HepG2 (cell line): ENCODE results near the gene C12orf43. TPM values are rescaled to one million over a fixed set of nuclear protein-coding genes. Genes with fewer than 3 reads are reported as not detected.

Experiments used
- ATAC-seq: fragments of 200-7000 bp; cut with Tn5 transposase; 3 replicates; pipeline ENCODE4 v1.9.1; 2020; ENCODE audit warnings: mild to moderate bottlenecking, moderate library complexity
- BruUV-seq: library from RNA; stranded (reverse); fragments of 400-500 nt; replicated peaks from 2 replicates; lab custom pipeline; 2021; lab: Mats Ljungman, UMichigan
- CTCF ChIA-PET: fragments of 300-600 bp; formaldehyde crosslinking; extraction: SDS; loops from one replicate; lab custom pipeline; 2021; ENCODE audit warnings: low total read pairs, inconsistent platforms, low intra/inter-chr PET ratio; lab: Yijun Ruan, JAX
- POLR2A ChIA-PET: fragments of 350-600 bp; sonication (Branson Sonifier 250); formaldehyde crosslinking; loops from one replicate; lab custom pipeline; 2020; ENCODE audit warnings: antibody characterized with exemption, inconsistent platforms; lab: Yijun Ruan, JAX
- DNase-seq: peaks from one replicate; pipeline ENCODE4 v3.0.0-alpha.2; 2015; ENCODE audit warnings: low spot score
- FAIRE-seq: peaks from 3 replicates; lab custom pipeline; 2011; peaks lifted over from hg19 to GRCh38; lab: Jason Lieb, UNC
- H2AFZ ChIP-seq: one replicate; pipeline ENCODE4 v1.6.1; 2011; ENCODE audit warnings: low read length, inconsistent platforms
- H3K27ac ChIP-seq: fragments of 300-600 bp; 3 replicates; pipeline ENCODE4 v1.8.0; 2011; ENCODE audit warnings: mixed run types, mild to moderate bottlenecking, mixed read lengths, low read length, inconsistent platforms; ENCODE audit not compliant: insufficient read depth; ENCODE audit errors: extremely low read length
- H3K27me3 ChIP-seq, 2 experiments: fragments of 200-600 bp in 1 of 2; 2 replicates in 1 of 2; 3 replicates in 1 of 2; pipeline versions ENCODE4 v1.6.0 to v1.8.0; 2011; ENCODE audit warnings: low read length in 2 of 2, mild to moderate bottlenecking in 2 of 2, moderate library complexity in 2 of 2, inconsistent platforms in 1 of 2; ENCODE audit not compliant: insufficient read depth in 2 of 2, control insufficient read depth in 1 of 2
- H3K36me3 ChIP-seq, 2 experiments: fragments of 200-600 bp in 1 of 2; replicated peaks in 1 of 2; 2 replicates in 1 of 2; 3 replicates in 1 of 2; pipeline versions ENCODE4 v1.5.1 to v1.8.0; 2011; ENCODE audit warnings: low read length in 2 of 2, inconsistent platforms in 1 of 2; ENCODE audit not compliant: insufficient read depth in 2 of 2, control insufficient read depth in 1 of 2
- H3K4me1 ChIP-seq: 2 replicates; pipeline ENCODE4 v1.5.1; 2012; ENCODE audit warnings: low read length, inconsistent platforms; ENCODE audit not compliant: insufficient read depth
- H3K4me2 ChIP-seq: 2 replicates; pipeline ENCODE4 v1.6.0; 2011; ENCODE audit warnings: low read depth, low read length, inconsistent platforms
- H3K4me3 ChIP-seq, 3 experiments: fragments of 200-600 bp in 1 of 3; sonication (generic), shearing (Covaris generic) in 1 of 3; replicated peaks in 1 of 3; 2 replicates each; pipeline ENCODE4 v1.5.1; 2011 to 2016; ENCODE audit warnings: low read length in 3 of 3, inconsistent platforms in 2 of 3, low read depth in 2 of 3, mild to moderate bottlenecking in 2 of 3, control low read depth in 1 of 3, mixed read lengths in 1 of 3; ENCODE audit not compliant: insufficient read depth in 1 of 3
- H3K79me2 ChIP-seq: one replicate; pipeline ENCODE4 v1.6.1; 2011; ENCODE audit warnings: low read length, inconsistent platforms; ENCODE audit not compliant: insufficient read depth
- H3K9ac ChIP-seq: 2 replicates; pipeline ENCODE4 v1.6.0; 2011; ENCODE audit warnings: mild to moderate bottlenecking, low read depth, low read length, inconsistent platforms; ENCODE audit not compliant: insufficient read depth
- H3K9me3 ChIP-seq: 2 replicates; pipeline ENCODE4 v1.5.1; 2012; ENCODE audit warnings: mild to moderate bottlenecking, low read length
- H4K20me1 ChIP-seq: 2 replicates; pipeline ENCODE4 v1.6.0; 2011; ENCODE audit warnings: inconsistent platforms, mild to moderate bottlenecking, low read length, moderate library complexity; ENCODE audit not compliant: insufficient read depth
- CENPX ChIP-seq: sonication (generic); formaldehyde crosslinking; IDR thresholded peaks from 2 replicates; pipeline ENCODE4 v1.9.0; 2021; ENCODE audit warnings: mild to moderate bottlenecking, missing genetic modification reagents, moderate library complexity
- RARA ChIP-seq: IDR thresholded peaks from 2 replicates; pipeline ENCODE4 v1.6.1; 2016; ENCODE audit warnings: missing genetic modification reagents, missing compliant biosample characterization
- WGBS: methylation state at CpG from one replicate; pipeline ENCODE4 v1.1.6; 2017; ENCODE audit warnings: low lambda C conversion rate; 5-methylcytosine and 5-hydroxymethylcytosine counted together
- in situ Hi-C: cut with HindIII; loops from 2 replicates; pipeline ENCODE4 v1.10.0; 2017; ENCODE audit warnings: low pct_unique_long_range_greater_than_20kb; ENCODE audit not compliant: extremely low pct_ligation_motif_present
- intact Hi-C: fragments of 100-400 bp; cut with micrococcal nuclease; formaldehyde crosslinking; loops from one replicate; pipeline ENCODE4 v1.10.0; 2022; ENCODE audit not compliant: unreplicated experiment
- polyA plus RNA-seq, 8 experiments: library from polyadenylated mRNA; depleted of rRNA in 3 of 8; stranded (reverse) in 7 of 8; unstranded in 1 of 8; fragments of >200 nt; fragmentation: Illumina TruSeq in 4 of 8; extraction: Trizol in 4 of 8; gene quantifications; 2 replicates each; pipeline versions ENCODE4 v1.2.1 to v1.2.3, GENCODE V29; 2011 to 2016; ENCODE audit warnings: low read depth in 4 of 8, missing spikeins in 1 of 8, mixed read lengths in 1 of 8; ENCODE audit not compliant: insufficient read depth in 1 of 8
- total RNA-seq, 5 experiments: library from RNA; depleted of rRNA; stranded (reverse); fragments of >200 nt; fragmentation: Illumina TruSeq; extraction: Trizol; gene quantifications; 2 replicates each; pipeline ENCODE4 v1.2.3, GENCODE V29; 2016; ENCODE audit warnings: low read depth in 1 of 5
- TF ChIP-seq, protein P1 (sequence below): fragments of 450-650 bp; IDR thresholded peaks from 2 replicates; pipeline ENCODE4 v1.6.1; 2016
- TF ChIP-seq, protein P2 (sequence below): sonication (generic); formaldehyde crosslinking; IDR thresholded peaks from 2 replicates; pipeline ENCODE4 v1.4.0; 2020; ENCODE audit warnings: missing genetic modification reagents, borderline replicate concordance
- TF ChIP-seq, protein P3 (sequence below): IDR thresholded peaks from 2 replicates; pipeline ENCODE4 v1.6.1; 2012; ENCODE audit warnings: low read length, improper control_type of control experiment

C12orf43 gene
- total and polyA plus RNA-seq, 2 of the 13 experiments (the other 11 are each of a cell fraction or from before 2014, with no cell fraction given) = 7.9 to 11.1 TPM

DNA sequence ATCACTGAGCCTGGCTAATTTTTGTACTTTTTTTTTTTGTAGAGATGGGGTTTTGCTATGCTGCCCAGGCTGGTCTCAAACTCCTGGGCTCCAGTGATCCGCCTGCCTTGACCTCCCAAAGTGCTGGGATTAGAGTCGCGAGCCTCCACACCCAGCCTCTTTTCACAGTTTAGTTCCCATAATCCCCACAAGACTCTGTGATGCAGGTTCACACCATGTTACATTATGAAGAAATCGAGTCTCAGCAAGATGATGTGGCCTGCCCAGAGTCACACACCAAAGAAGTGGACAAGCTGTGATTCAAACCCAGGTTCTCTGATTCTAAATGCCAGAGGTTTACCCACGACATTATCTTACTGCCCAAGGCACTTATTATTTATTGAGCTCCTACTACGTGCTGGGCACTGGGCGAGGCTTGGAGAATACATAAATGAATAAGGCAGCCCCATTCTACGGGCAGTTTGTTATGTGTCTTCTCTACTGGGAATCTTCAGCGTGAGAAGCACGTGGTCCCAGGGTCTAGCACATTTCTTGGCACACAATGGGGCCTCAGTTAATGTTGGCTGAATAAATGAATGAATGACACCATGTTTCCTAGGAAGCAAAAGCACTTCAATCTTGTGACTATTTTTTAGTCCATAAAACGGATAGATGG is 46.2 kb upstream of the C12orf43 start:
- Histone ChIP-seq H3K4me2 (no peak overlapping the region), H3K4me1 (peaks cover 13% of the 10 kb centered on the region), H3K27me3 (peaks cover 0 to 5% of the 10 kb centered on the region in 2 experiments; a peak in 1 of 5 replicates), H3K36me3 (no peaks in the 10 kb centered on the region), H3K9me3 (no peaks in the 10 kb centered on the region), H3K79me2 (no peaks in the 10 kb centered on the region), H3K4me3 (no peak overlapping the region), H2AFZ (no peak overlapping the region), H3K9ac (no peak overlapping the region), H4K20me1 (no peaks in the 10 kb centered on the region), H3K27ac (no peak overlapping the region)
- ChIA-PET CTCF (interaction anchor here (1.4 to 4.2 kb wide), 2 partner anchors 34 to 48 kb away, joined by 7 to 36 read pairs; no protein-coding TSS in a partner anchor), POLR2A (no interaction called here)
- intact Hi-C loops (loop anchor here (5.0 kb wide), 1 partner anchor 170 kb away; no protein-coding TSS in a partner anchor), in situ Hi-C loops (loop anchor here (5.0 kb wide), 1 partner anchor 35 kb away; no protein-coding TSS in a partner anchor)
- ATAC-seq = no peak
- no peak for FAIRE-seq
- WGBS = 41% methylated on average over 10 of the region's 11 CpGs
- TF ChIP-seq, protein P1, sequence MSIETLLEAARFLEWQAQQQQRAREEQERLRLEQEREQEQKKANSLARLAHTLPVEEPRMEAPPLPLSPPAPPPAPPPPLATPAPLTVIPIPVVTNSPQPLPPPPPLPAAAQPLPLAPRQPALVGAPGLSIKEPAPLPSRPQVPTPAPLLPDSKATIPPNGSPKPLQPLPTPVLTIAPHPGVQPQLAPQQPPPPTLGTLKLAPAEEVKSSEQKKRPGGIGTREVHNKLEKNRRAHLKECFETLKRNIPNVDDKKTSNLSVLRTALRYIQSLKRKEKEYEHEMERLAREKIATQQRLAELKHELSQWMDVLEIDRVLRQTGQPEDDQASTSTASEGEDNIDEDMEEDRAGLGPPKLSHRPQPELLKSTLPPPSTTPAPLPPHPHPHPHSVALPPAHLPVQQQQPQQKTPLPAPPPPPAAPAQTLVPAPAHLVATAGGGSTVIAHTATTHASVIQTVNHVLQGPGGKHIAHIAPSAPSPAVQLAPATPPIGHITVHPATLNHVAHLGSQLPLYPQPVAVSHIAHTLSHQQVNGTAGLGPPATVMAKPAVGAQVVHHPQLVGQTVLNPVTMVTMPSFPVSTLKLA = peak; percentile 83
- TF ChIP-seq RARA = no peak
- BruUV-seq = no TSS peak
- DNase-seq = no peak

DNA sequence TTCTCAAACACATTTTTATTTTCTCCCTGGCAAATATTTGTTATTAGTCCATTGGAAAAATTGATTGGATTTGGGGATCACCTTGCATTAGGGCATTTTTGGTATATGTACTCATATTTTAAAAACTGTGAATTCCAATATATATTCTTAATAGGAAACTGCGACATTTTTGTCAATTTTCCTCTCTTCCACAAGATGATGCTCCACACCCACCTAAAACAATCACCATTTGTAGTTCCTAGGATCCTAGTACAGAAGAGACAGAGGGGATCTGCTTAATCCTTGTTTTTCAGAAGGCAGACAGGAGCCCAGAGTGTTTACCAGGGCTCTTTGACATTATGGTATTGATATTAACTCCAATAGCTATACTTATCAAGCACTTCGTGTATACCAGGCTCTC is 45.5 kb upstream of the C12orf43 start:
- in situ Hi-C loops (loop anchor here (5.0 kb wide), 1 partner anchor 35 kb away; no protein-coding TSS in a partner anchor), intact Hi-C loops (loop anchor here (2.0 to 5.0 kb wide), 3 partner anchors 35 to 170 kb away; no protein-coding TSS in a partner anchor)
- Histone ChIP-seq H3K9me3 (no peaks in the 10 kb centered on the region), H3K27me3 (0 out of 5 replicates have a peak, but pooled peaks cover 0 to 2% of the 10 kb centered on the region in 2 experiments), H3K4me2 (no peak overlapping the region), H3K27ac (no peak overlapping the region), H3K36me3 (no peaks in the 10 kb centered on the region), H2AFZ (no peak overlapping the region), H4K20me1 (no peaks in the 10 kb centered on the region), H3K79me2 (no peaks in the 10 kb centered on the region), H3K9ac (no peak overlapping the region), H3K4me3 (no peak overlapping the region), H3K4me1 (peaks cover 19% of the 10 kb centered on the region)
- no peak for FAIRE-seq
- POLR2A ChIA-PET = no interaction called here
- BruUV-seq = no TSS peak
- peak; percentile 18 for DNase-seq
- WGBS = 0% methylated on average over 2 of the region's 2 CpGs
- CTCF ChIA-PET = interaction anchor here (1.4 to 4.2 kb wide), 2 partner anchors 35 to 49 kb away, joined by 7 to 36 read pairs; no protein-coding TSS in a partner anchor
- ATAC-seq = no peak
- TF ChIP-seq, protein P2, sequence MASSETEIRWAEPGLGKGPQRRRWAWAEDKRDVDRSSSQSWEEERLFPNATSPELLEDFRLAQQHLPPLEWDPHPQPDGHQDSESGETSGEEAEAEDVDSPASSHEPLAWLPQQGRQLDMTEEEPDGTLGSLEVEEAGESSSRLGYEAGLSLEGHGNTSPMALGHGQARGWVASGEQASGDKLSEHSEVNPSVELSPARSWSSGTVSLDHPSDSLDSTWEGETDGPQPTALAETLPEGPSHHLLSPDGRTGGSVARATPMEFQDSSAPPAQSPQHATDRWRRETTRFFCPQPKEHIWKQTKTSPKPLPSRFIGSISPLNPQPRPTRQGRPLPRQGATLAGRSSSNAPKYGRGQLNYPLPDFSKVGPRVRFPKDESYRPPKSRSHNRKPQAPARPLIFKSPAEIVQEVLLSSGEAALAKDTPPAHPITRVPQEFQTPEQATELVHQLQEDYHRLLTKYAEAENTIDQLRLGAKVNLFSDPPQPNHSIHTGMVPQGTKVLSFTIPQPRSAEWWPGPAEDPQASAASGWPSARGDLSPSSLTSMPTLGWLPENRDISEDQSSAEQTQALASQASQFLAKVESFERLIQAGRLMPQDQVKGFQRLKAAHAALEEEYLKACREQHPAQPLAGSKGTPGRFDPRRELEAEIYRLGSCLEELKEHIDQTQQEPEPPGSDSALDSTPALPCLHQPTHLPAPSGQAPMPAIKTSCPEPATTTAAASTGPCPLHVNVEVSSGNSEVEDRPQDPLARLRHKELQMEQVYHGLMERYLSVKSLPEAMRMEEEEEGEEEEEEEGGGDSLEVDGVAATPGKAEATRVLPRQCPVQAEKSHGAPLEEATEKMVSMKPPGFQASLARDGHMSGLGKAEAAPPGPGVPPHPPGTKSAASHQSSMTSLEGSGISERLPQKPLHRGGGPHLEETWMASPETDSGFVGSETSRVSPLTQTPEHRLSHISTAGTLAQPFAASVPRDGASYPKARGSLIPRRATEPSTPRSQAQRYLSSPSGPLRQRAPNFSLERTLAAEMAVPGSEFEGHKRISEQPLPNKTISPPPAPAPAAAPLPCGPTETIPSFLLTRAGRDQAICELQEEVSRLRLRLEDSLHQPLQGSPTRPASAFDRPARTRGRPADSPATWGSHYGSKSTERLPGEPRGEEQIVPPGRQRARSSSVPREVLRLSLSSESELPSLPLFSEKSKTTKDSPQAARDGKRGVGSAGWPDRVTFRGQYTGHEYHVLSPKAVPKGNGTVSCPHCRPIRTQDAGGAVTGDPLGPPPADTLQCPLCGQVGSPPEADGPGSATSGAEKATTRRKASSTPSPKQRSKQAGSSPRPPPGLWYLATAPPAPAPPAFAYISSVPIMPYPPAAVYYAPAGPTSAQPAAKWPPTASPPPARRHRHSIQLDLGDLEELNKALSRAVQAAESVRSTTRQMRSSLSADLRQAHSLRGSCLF = no peak
- TF ChIP-seq, protein P3, sequence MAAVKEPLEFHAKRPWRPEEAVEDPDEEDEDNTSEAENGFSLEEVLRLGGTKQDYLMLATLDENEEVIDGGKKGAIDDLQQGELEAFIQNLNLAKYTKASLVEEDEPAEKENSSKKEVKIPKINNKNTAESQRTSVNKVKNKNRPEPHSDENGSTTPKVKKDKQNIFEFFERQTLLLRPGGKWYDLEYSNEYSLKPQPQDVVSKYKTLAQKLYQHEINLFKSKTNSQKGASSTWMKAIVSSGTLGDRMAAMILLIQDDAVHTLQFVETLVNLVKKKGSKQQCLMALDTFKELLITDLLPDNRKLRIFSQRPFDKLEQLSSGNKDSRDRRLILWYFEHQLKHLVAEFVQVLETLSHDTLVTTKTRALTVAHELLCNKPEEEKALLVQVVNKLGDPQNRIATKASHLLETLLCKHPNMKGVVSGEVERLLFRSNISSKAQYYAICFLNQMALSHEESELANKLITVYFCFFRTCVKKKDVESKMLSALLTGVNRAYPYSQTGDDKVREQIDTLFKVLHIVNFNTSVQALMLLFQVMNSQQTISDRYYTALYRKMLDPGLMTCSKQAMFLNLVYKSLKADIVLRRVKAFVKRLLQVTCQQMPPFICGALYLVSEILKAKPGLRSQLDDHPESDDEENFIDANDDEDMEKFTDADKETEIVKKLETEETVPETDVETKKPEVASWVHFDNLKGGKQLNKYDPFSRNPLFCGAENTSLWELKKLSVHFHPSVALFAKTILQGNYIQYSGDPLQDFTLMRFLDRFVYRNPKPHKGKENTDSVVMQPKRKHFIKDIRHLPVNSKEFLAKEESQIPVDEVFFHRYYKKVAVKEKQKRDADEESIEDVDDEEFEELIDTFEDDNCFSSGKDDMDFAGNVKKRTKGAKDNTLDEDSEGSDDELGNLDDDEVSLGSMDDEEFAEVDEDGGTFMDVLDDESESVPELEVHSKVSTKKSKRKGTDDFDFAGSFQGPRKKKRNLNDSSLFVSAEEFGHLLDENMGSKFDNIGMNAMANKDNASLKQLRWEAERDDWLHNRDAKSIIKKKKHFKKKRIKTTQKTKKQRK = no peak
- TF ChIP-seq CENPX (CRISPR knock-in tag) = no peak
